ENCODE results near the gene TPSG1.
"Not testable (repeated sequence)": the region's sequence is repeated elsewhere in the genome, so short reads cannot be mapped to it uniquely, and the experiment has no call there.

Gene TPSG1

GRCh38 chr16:1231301-1231700 is 6.2 kb upstream of the TPSG1 start:
- H3K27me3 ChIP-seq (ENCODE audit: control insufficient read depth in 5 of 5, insufficient read depth in 4 of 5, low read length in 5 of 5); H3K9me3 ChIP-seq (ENCODE audit: control insufficient read depth in 5 of 5, low read length in 5 of 5); H3K27ac ChIP-seq (ENCODE audit: low read depth, low read length); H3K36me3 ChIP-seq (ENCODE audit: control insufficient read depth in 5 of 5, insufficient read depth in 5 of 5, low read length in 5 of 5); H3K4me3 ChIP-seq (ENCODE audit: low read depth in 1 of 5, low read length in 5 of 5); H3K9ac ChIP-seq (ENCODE audit: low read length in 5 of 5); H3K4me1 ChIP-seq (ENCODE audit: control insufficient read depth in 5 of 5, insufficient read depth in 5 of 5, low read length in 5 of 5): not testable (repeated sequence)

GRCh38 chr16:1230471-1231212 is 5.6 kb upstream of the TPSG1 start:
- H3K27me3 ChIP-seq (ENCODE audit: control insufficient read depth in 5 of 5, insufficient read depth in 4 of 5, low read length in 5 of 5); H3K4me1 ChIP-seq (ENCODE audit: control insufficient read depth in 5 of 5, insufficient read depth in 5 of 5, low read length in 5 of 5); H3K36me3 ChIP-seq (ENCODE audit: control insufficient read depth in 5 of 5, insufficient read depth in 5 of 5, low read length in 5 of 5); H3K9me3 ChIP-seq (ENCODE audit: control insufficient read depth in 5 of 5, low read length in 5 of 5); H3K9ac ChIP-seq (ENCODE audit: low read length in 5 of 5); H3K27ac ChIP-seq (ENCODE audit: low read depth, low read length); H3K4me3 ChIP-seq (ENCODE audit: low read depth in 1 of 5, low read length in 5 of 5): not testable (repeated sequence)

- not testable (repeated sequence) for H3K27ac ChIP-seq (ENCODE audit: low read depth, low read length); H3K4me3 ChIP-seq (ENCODE audit: low read depth in 1 of 5, low read length in 5 of 5); H3K9me3 ChIP-seq (ENCODE audit: control insufficient read depth in 5 of 5, low read length in 5 of 5); H3K27me3 ChIP-seq (ENCODE audit: control insufficient read depth in 5 of 5, insufficient read depth in 4 of 5, low read length in 5 of 5); H3K9ac ChIP-seq (ENCODE audit: low read length in 5 of 5); H3K4me1 ChIP-seq (ENCODE audit: control insufficient read depth in 5 of 5, insufficient read depth in 5 of 5, low read length in 5 of 5); H3K36me3 ChIP-seq (ENCODE audit: control insufficient read depth in 5 of 5, insufficient read depth in 5 of 5, low read length in 5 of 5)
Measured at GRCh38 chr16:1230084-1230470, 5.0 kb upstream of the TPSG1 start, which contains the start of gene TPSB2. Gene TPSB2 (minus strand): TSS chr16:1230184. CDS start chr16:1229951, 233 bp downstream.

GRCh38 chr16:1229476-1229875 is 4.4 kb upstream of the TPSG1 start:
- not testable (repeated sequence) for H3K27me3 ChIP-seq (ENCODE audit: control insufficient read depth in 5 of 5, insufficient read depth in 4 of 5, low read length in 5 of 5); H3K36me3 ChIP-seq (ENCODE audit: control insufficient read depth in 5 of 5, insufficient read depth in 5 of 5, low read length in 5 of 5); H3K9ac ChIP-seq (ENCODE audit: low read length in 5 of 5); H3K4me3 ChIP-seq (ENCODE audit: low read depth in 1 of 5, low read length in 5 of 5); H3K4me1 ChIP-seq (ENCODE audit: control insufficient read depth in 5 of 5, insufficient read depth in 5 of 5, low read length in 5 of 5); H3K27ac ChIP-seq (ENCODE audit: low read depth, low read length); H3K9me3 ChIP-seq (ENCODE audit: control insufficient read depth in 5 of 5, low read length in 5 of 5)

- H3K36me3 ChIP-seq (ENCODE audit: control insufficient read depth in 5 of 5, insufficient read depth in 5 of 5, low read length in 5 of 5); H3K27me3 ChIP-seq (ENCODE audit: control insufficient read depth in 5 of 5, insufficient read depth in 4 of 5, low read length in 5 of 5); H3K4me3 ChIP-seq (ENCODE audit: low read depth in 1 of 5, low read length in 5 of 5): not testable (repeated sequence)
Measured at GRCh38 chr16:1228227-1228626, 3.2 kb upstream of the TPSG1 start.

GRCh38 chr16:1226692-1227091 is 1.6 kb upstream of the TPSG1 start:
- H3K9me3 ChIP-seq (ENCODE audit: control insufficient read depth in 5 of 5, low read length in 5 of 5); H3K9ac ChIP-seq (ENCODE audit: low read length in 5 of 5); H3K4me1 ChIP-seq (ENCODE audit: control insufficient read depth in 5 of 5, insufficient read depth in 5 of 5, low read length in 5 of 5); H3K4me3 ChIP-seq (ENCODE audit: low read depth in 1 of 5, low read length in 5 of 5); H3K27me3 ChIP-seq (ENCODE audit: control insufficient read depth in 5 of 5, insufficient read depth in 4 of 5, low read length in 5 of 5); H3K36me3 ChIP-seq (ENCODE audit: control insufficient read depth in 5 of 5, insufficient read depth in 5 of 5, low read length in 5 of 5); H3K27ac ChIP-seq (ENCODE audit: low read depth, low read length): not testable (repeated sequence)

More at GRCh38 chr16:1228227-1228626, 3.2 kb upstream of the TPSG1 start:
- H3K9me3 ChIP-seq (ENCODE audit: control insufficient read depth in 5 of 5, low read length in 5 of 5); H3K4me1 ChIP-seq (ENCODE audit: control insufficient read depth in 5 of 5, insufficient read depth in 5 of 5, low read length in 5 of 5); H3K27ac ChIP-seq (ENCODE audit: low read depth, low read length); H3K9ac ChIP-seq (ENCODE audit: low read length in 5 of 5): not testable (repeated sequence)

GRCh38 chr16:1225728-1226311 is 752 bp upstream of the TPSG1 start:
- H3K27me3 ChIP-seq (ENCODE audit: control insufficient read depth in 5 of 5, insufficient read depth in 4 of 5, low read length in 5 of 5); H3K27ac ChIP-seq (ENCODE audit: low read depth, low read length); H3K4me1 ChIP-seq (ENCODE audit: control insufficient read depth in 5 of 5, insufficient read depth in 5 of 5, low read length in 5 of 5); H3K4me3 ChIP-seq (ENCODE audit: low read depth in 1 of 5, low read length in 5 of 5); H3K9me3 ChIP-seq (ENCODE audit: control insufficient read depth in 5 of 5, low read length in 5 of 5); H3K9ac ChIP-seq (ENCODE audit: low read length in 5 of 5); H3K36me3 ChIP-seq (ENCODE audit: control insufficient read depth in 5 of 5, insufficient read depth in 5 of 5, low read length in 5 of 5): not testable (repeated sequence)

GRCh38 chr16:1224558-1224957 is 510 bp downstream of the TPSG1 start:
- H3K27ac ChIP-seq (ENCODE audit: low read depth, low read length) = no peak overlapping the region
- no peak overlapping the region for H3K9ac ChIP-seq (ENCODE audit: low read length in 5 of 5)
- peaks cover 0 to 10% (median 0%) of the 10 kb centered on the region in 5 donors for H3K27me3 ChIP-seq (ENCODE audit: control insufficient read depth in 5 of 5, insufficient read depth in 4 of 5, low read length in 5 of 5)
- no peak overlapping the region for H3K4me3 ChIP-seq (ENCODE audit: low read depth in 1 of 5, low read length in 5 of 5)
- no peaks in the 10 kb centered on the region for H3K36me3 ChIP-seq (ENCODE audit: control insufficient read depth in 5 of 5, insufficient read depth in 5 of 5, low read length in 5 of 5)
- no peaks in the 10 kb centered on the region for H3K4me1 ChIP-seq (ENCODE audit: control insufficient read depth in 5 of 5, insufficient read depth in 5 of 5, low read length in 5 of 5)
- no peaks in the 10 kb centered on the region for H3K9me3 ChIP-seq (ENCODE audit: control insufficient read depth in 5 of 5, low read length in 5 of 5)

- Histone ChIP-seq H3K9ac (ENCODE audit: low read length in 5 of 5) (no peak overlapping the region), H3K27ac (ENCODE audit: low read depth, low read length) (no peak overlapping the region), H3K27me3 (ENCODE audit: control insufficient read depth in 5 of 5, insufficient read depth in 4 of 5, low read length in 5 of 5) (peaks cover 0 to 10% (median 0%) of the 10 kb centered on the region in 5 donors), H3K36me3 (ENCODE audit: control insufficient read depth in 5 of 5, insufficient read depth in 5 of 5, low read length in 5 of 5) (no peaks in the 10 kb centered on the region), H3K4me3 (ENCODE audit: low read depth in 1 of 5, low read length in 5 of 5) (no peak overlapping the region), H3K9me3 (ENCODE audit: control insufficient read depth in 5 of 5, low read length in 5 of 5) (no peaks in the 10 kb centered on the region), H3K4me1 (ENCODE audit: control insufficient read depth in 5 of 5, insufficient read depth in 5 of 5, low read length in 5 of 5) (no peaks in the 10 kb centered on the region)
Measured at GRCh38 chr16:1223355-1224214, 1.5 kb downstream of the TPSG1 start.

All from subcutaneous abdominal adipose tissue (tissue), 5 donors.